ENCODE results near the gene BZW2. TPM values are rescaled to one million over a fixed set of nuclear protein-coding genes. Genes with fewer than 3 reads are reported as not detected.

Gene BZW2
- total RNA-seq, 1 experiment from 2014 or later: 78.6 TPM

DNA sequence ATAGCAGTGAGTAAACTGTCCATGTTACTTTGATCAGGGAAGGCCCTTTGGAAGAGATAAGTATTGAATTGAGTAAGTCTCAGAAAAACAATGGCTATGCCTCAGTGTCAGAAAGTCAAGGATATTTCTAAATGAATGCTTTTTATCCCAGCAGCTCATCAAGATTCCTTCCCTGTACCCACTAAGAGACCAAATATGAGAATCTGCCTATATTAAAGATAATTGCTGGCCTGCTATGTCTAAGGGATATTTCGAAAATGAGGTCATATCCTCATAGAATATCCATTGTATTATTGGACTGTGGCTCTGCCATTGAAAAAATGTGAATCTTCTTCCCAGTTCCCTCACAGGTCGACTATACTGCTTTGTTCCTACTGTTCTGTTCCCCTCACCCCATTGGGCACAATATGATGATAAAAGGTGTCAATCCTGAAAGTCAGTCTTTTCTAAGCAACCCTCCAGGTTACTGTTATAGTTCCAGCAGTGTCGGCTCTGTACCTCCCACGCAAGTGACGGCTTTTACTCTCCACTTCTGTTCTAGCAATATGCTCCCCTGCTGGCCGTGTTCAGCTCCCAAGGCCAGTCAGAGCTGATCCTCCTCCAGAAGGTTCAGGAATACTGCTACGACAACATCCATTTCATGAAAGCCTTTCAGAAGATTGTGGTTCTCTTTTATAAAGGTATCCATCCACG lies 51.7 kb downstream of the BZW2 start:
- no peaks in the 10 kb centered on the region for H3K9me3 ChIP-seq (replicated peaks)
- H3K27me3 ChIP-seq (replicated peaks): no peaks in the 10 kb centered on the region
- DNase-seq (ENCODE audit: low read depth in 1 of 2, low spot score in 2 of 2): peak in 1 of 2 experiments; percentile 35
- H3K36me3 ChIP-seq: peaks cover 57% of the 10 kb centered on the region
- H3K4me1 ChIP-seq (replicated peaks): peaks cover 13% of the 10 kb centered on the region
- H3K4me3 ChIP-seq: no peak overlapping the region
- peak overlapping the region; percentile 43 for H3K27ac ChIP-seq

DNA sequence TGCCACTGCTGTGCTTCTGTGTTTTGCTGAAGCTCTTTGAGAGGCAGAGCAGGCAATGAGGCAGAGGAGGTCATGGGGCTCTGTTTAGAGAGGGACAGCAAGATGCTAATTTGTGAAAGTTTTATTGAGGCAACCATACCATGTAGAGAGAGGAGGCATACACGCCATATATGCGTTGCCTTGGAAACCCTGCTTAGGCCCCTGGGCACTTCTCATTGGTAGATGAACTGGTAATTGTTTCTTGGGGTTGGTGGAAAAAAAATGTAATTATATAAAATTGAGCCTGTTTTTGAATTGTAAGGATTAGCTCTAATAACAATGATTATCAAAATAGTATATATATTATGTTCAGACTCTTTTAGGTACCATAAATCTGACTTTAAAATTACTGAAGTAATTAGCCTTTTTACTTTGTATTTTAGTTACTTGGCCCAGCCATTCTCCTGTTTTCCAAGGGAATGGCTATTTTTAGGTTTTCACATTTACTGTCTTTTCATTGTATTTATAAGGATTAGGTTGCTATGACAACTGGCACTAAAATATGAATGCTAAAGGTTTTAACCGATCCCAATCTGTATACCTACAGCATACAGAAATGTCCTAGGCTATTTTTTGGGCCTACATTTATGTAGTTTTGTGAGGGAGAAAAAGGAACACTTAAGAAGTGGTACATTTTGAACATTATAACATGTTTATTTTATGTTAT lies 52.4 kb downstream of the BZW2 start:
- Histone ChIP-seq H3K27ac (no peak overlapping the region; the same call in 1 of the 2 replicates), H3K36me3 (peaks cover 63% of the 10 kb centered on the region)

DNA sequence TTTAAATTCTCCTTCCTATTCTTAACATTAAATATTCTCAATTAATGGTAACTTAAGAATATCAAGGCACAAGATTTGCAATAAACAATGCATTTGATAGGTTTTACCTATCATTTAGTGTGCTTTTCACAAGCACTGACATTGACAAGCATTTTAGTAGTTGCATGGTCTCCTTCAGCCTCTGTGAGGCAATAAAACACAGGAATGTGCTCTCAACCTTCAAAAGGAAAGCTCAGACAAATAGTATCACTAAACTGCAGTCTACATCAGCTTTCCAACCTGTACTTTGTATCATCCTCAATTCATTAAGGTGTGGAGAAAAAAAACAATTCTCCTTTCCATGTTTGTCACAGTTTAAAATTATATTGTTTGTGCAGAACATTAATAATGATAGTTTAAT lies 56.5 kb downstream of the BZW2 start:
- peaks cover 6% of the 10 kb centered on the region for H3K4me1 ChIP-seq (replicated peaks)
- no peak for DNase-seq (ENCODE audit: low read depth in 1 of 2, low spot score in 2 of 2)

More for the DNA sequence above, 52.4 kb downstream of the BZW2 start:
- Histone ChIP-seq H3K27me3 (replicated peaks) (no peaks in the 10 kb centered on the region), H3K4me3 (no peak overlapping the region), H3K4me1 (replicated peaks) (peaks cover 13% of the 10 kb centered on the region), H3K9me3 (replicated peaks) (no peaks in the 10 kb centered on the region)
- DNase-seq (ENCODE audit: low read depth in 1 of 2, low spot score in 2 of 2): no peak

DNA sequence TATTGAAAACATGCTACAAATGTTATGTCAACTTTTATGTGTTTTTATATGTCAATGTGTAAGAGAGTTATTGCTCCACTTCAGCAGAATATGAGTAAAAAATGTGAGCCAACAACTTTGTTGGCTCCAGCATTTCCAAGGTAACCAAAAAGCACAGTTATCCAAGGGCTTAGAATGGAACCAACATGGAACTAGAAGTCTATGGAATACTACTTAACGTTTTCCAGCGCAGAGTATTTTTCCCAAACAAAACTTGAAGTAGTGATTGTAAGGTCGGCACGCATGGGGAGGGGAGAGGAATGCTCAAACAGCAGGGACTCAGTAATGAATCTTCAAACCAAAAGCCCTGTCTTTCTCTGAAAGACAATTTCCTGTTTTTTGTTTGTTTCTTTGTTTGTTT lies 62.5 kb downstream of the BZW2 start:
- DNase-seq (ENCODE audit: low read depth in 1 of 2, low spot score in 2 of 2): no peak
- peaks cover 49% of the 10 kb centered on the region for H3K4me1 ChIP-seq (replicated peaks)
- peak overlapping the region; percentile 90 for H3K27ac ChIP-seq
- peaks cover 21% of the 10 kb centered on the region for H3K36me3 ChIP-seq
- no peaks in the 10 kb centered on the region for H3K27me3 ChIP-seq (replicated peaks)
- no peaks in the 10 kb centered on the region for H3K9me3 ChIP-seq (replicated peaks)
- no peak overlapping the region for H3K4me3 ChIP-seq

More for the DNA sequence above, 56.5 kb downstream of the BZW2 start:
- Histone ChIP-seq H3K27ac (no peak overlapping the region), H3K9me3 (replicated peaks) (no peaks in the 10 kb centered on the region), H3K27me3 (replicated peaks) (no peaks in the 10 kb centered on the region), H3K36me3 (peaks cover 58% of the 10 kb centered on the region), H3K4me3 (no peak overlapping the region)

DNA sequence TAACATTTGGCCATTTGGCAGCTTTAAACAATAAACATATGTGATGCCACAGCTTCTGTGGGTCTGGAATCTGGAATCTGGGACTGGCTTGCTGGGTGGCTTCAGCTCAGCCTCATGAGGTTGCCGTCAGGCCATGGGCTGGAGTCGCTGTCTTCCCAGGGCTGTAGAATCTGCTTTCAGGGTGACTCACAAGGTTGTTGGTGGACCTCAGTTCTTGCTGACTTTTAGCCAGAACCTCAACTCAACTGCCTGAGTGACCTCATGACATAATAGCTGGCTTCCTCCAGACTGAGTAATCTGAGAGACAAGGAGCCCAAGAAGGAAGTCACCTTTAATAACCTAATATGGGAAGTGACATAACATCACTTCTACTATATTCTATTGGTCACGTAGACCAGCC lies 63.0 kb downstream of the BZW2 start:
- Histone ChIP-seq H3K4me3 (no peak overlapping the region), H3K27ac (peak overlapping the region; percentile 90), H3K27me3 (replicated peaks) (no peaks in the 10 kb centered on the region)

DNA sequence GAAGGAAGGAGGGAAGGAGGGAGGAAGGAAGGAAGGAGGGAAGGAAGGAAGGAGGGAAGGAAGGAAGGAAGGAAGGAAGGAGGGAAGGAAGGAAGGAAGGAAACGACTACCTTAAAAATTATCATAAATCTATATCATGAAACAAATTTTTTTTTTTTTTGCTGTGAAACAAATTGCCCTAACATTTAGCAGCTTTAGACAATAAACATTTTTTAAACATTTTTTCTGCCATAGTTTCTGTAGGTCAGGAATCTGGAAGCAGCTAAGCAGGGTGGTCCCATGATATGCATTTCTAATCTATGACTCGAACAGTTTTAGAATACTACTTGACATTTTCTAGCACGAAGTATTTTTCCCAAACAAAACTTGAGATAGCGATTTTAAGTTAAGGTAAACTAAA lies 64.7 kb downstream of the BZW2 start:
- H3K27me3 ChIP-seq (replicated peaks): no peaks in the 10 kb centered on the region
- DNase-seq (ENCODE audit: low read depth in 1 of 2, low spot score in 2 of 2): peak in 1 of 2 experiments; percentile 69

More for the DNA sequence above, 63.0 kb downstream of the BZW2 start:
- Histone ChIP-seq H3K9me3 (replicated peaks) (no peaks in the 10 kb centered on the region), H3K4me1 (replicated peaks) (peaks cover 49% of the 10 kb centered on the region), H3K36me3 (peaks cover 21% of the 10 kb centered on the region)
- DNase-seq (ENCODE audit: low read depth in 1 of 2, low spot score in 2 of 2): peak; percentile 95 to 97

DNA sequence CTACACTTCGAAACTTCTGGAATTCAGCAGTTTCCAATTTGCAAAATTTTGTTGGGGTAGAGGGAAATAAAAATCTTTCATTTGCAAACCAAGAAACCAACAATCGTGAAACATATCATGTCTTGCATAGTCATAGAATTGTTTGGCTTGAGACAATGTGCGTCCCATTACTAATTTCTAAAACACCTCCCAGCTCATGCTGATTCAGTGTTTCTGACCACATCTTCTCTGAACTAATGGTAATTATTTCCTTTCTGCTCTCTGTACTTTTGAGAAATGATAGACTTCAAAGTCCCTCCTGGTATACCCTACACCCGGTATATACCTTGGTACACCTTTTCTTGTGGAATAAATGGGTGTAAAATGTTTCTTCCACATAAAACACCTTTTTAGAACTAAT lies 65.7 kb downstream of the BZW2 start:
- H3K9me3 ChIP-seq (replicated peaks): no peaks in the 10 kb centered on the region
- peak in 1 of 2 experiments; percentile 51 for DNase-seq (ENCODE audit: low read depth in 1 of 2, low spot score in 2 of 2)
- H3K27me3 ChIP-seq (replicated peaks): no peaks in the 10 kb centered on the region
- peaks cover 49% of the 10 kb centered on the region for H3K4me1 ChIP-seq (replicated peaks)
- H3K36me3 ChIP-seq: no peaks in the 10 kb centered on the region
- peak overlapping the region; percentile 90 for H3K27ac ChIP-seq
- H3K4me3 ChIP-seq: no peak overlapping the region

More for the DNA sequence above, 64.7 kb downstream of the BZW2 start:
- Histone ChIP-seq H3K4me3 (no peak overlapping the region), H3K36me3 (peaks cover 9% of the 10 kb centered on the region), H3K27ac (peak overlapping the region; percentile 90), H3K9me3 (replicated peaks) (no peaks in the 10 kb centered on the region), H3K4me1 (replicated peaks) (peaks cover 49% of the 10 kb centered on the region)

DNA sequence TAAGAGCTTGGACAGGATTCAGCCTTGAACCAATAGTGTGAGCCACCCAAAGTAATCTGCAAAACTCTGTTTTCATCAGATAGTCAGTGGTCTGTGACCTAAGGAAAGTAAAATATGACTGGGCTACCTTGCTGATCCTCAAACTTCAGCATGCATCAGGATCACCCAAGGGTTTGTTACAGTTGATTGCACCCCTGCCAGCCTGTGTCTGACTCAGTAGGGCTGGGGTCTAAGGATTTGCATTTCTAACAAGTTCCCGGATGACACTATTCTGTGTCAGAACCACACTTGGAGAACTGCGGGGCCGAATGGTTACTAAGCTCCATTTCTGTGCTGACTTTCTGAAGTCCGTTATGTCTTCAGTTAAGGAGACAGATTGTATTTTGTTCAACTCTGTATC lies 66.9 kb downstream of the BZW2 start:
- H3K27me3 ChIP-seq (replicated peaks): no peaks in the 10 kb centered on the region
- H3K4me3 ChIP-seq: no peak overlapping the region
- H3K27ac ChIP-seq: peak overlapping the region; percentile 90; the same call in 1 of the 2 replicates
- H3K9me3 ChIP-seq (replicated peaks): no peaks in the 10 kb centered on the region
- H3K4me1 ChIP-seq (replicated peaks): peaks cover 49% of the 10 kb centered on the region
- H3K36me3 ChIP-seq: no peaks in the 10 kb centered on the region
- DNase-seq (ENCODE audit: low read depth in 1 of 2, low spot score in 2 of 2): peak in 1 of 2 experiments; percentile 28

DNA sequence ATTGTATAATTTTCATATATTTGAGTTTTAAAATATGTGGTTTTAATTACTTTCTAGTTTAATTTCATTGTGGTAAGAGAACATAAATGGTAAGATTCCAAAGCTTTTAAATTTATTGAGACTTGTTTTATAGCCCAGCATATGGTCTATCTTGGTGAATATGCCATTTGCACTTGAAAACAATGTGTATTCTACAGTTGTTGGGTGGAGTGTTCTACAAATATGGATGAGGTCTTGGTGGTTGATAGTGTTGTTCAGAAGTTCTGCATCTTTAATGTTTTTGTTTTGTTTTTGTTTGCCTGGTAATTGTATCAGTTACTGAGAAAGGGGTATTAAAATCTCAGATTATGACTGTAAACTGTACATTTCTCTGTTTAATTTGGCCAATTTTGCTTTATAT lies 69.9 kb downstream of the BZW2 start:
- Histone ChIP-seq H3K9me3 (replicated peaks) (no peaks in the 10 kb centered on the region), H3K36me3 (no peaks in the 10 kb centered on the region)
- DNase-seq (ENCODE audit: low read depth in 1 of 2, low spot score in 2 of 2): no peak

DNA sequence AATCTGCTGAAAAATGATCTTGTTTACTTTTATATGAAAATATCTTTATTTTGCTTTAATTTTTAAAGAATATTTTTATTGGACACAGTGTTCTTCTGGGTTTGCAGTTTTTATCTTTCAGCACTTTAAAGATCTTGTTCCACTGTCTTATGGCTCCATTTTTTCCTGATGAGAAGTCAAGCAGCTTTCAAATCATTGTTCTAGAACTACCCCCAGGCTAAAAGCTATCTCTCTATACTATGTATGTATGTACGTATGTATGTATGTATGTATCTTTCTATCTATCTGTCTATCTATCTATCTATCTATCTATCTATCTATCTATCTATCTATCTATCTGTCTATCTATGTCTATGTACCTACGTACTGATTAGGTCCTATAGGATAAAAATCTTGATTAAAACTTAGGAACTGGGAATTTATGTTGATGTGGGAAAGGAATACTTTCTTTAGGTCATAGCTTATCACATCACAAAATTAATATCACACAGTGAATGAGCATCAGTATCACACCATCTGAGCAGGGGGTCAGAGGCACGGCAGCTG lies 72.2 kb downstream of the BZW2 start:
- DNase-seq (ENCODE audit: low read depth in 1 of 2, low spot score in 2 of 2): no peak
- peaks cover 2% of the 10 kb centered on the region for H3K4me1 ChIP-seq (replicated peaks)
- H3K27ac ChIP-seq: no peak overlapping the region
- no peaks in the 10 kb centered on the region for H3K9me3 ChIP-seq (replicated peaks)
- H3K36me3 ChIP-seq: no peaks in the 10 kb centered on the region
- no peak overlapping the region for H3K4me3 ChIP-seq
- no peaks in the 10 kb centered on the region for H3K27me3 ChIP-seq (replicated peaks)

More for the DNA sequence above, 69.9 kb downstream of the BZW2 start:
- Histone ChIP-seq H3K4me3 (no peak overlapping the region), H3K27me3 (replicated peaks) (no peaks in the 10 kb centered on the region), H3K27ac (no peak overlapping the region), H3K4me1 (replicated peaks) (peaks cover 24% of the 10 kb centered on the region)

DNA sequence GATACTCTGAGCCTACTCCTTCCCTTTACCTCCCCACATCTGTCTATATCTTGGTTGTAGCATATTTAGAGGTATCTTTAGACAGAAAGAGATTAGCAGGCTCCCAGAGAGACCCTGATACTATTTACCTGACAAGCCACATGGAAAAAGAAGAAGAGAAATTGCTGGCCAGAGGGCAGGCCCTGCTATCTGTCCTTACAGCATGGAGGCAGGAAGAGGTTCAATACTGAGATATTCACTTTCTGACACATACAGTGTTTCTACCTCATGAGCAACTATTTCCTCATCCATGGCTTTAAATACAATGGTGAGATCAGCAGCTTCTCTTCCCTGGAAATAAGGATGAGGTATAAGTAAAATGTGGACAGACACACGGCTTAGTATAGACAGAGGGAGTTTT lies 73.7 kb downstream of the BZW2 start:
- Histone ChIP-seq H3K4me1 (replicated peaks) (no peaks in the 10 kb centered on the region), H3K27me3 (replicated peaks) (no peaks in the 10 kb centered on the region), H3K36me3 (no peaks in the 10 kb centered on the region), H3K4me3 (no peak overlapping the region), H3K9me3 (replicated peaks) (no peaks in the 10 kb centered on the region), H3K27ac (no peak overlapping the region)
- no peak for DNase-seq (ENCODE audit: low read depth in 1 of 2, low spot score in 2 of 2)

DNA sequence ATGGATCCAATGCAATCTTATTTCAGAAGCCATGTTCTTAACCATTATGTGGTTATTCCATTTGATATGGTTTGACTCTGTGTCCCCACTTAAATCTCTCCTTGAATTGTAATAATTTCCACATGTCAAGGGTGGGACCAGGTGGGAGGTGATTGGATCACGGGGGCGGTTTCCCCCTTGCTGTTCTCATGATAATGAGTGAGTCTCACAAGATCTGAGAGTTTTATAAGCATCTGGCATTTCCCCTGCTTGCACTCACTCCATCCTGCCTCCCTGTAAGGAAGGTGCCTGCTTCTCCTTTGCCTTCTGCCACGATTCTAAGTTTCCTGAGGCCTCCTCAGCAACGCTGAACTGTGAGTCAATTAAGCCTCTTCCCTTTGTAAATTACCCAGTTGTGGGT lies 75.6 kb downstream of the BZW2 start:
- no peak overlapping the region for H3K27ac ChIP-seq
- H3K4me1 ChIP-seq (replicated peaks): no peaks in the 10 kb centered on the region
- H3K4me3 ChIP-seq: no peak overlapping the region
- no peaks in the 10 kb centered on the region for H3K9me3 ChIP-seq (replicated peaks)
- no peaks in the 10 kb centered on the region for H3K36me3 ChIP-seq
- no peaks in the 10 kb centered on the region for H3K27me3 ChIP-seq (replicated peaks)
- no peak for DNase-seq (ENCODE audit: low read depth in 1 of 2, low spot score in 2 of 2)

DNA sequence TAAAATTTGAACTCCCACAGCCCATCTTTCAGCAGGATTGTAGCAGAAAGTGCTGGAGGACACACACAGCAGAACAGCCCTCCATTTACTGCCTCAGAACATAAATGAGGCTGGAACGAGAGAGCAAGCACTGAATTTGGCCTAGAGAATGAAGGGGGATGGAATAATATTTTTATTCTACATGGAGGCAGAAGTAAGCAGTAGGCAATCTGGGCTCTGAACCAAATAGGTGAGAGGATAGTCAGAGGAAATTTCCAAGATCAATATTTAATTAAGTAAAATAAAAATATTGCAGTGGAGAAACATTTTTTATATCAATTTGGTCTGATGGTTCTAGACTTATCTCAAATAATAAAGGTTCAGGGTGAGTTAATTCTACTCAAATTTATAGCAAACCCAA lies 78.4 kb downstream of the BZW2 start:
- no peaks in the 10 kb centered on the region for H3K27me3 ChIP-seq (replicated peaks)
- no peaks in the 10 kb centered on the region for H3K36me3 ChIP-seq
- no peaks in the 10 kb centered on the region for H3K9me3 ChIP-seq (replicated peaks)
- H3K27ac ChIP-seq: no peak overlapping the region
- H3K4me1 ChIP-seq (replicated peaks): no peaks in the 10 kb centered on the region
- no peak overlapping the region for H3K4me3 ChIP-seq
- DNase-seq (ENCODE audit: low read depth in 1 of 2, low spot score in 2 of 2): no peak

DNA sequence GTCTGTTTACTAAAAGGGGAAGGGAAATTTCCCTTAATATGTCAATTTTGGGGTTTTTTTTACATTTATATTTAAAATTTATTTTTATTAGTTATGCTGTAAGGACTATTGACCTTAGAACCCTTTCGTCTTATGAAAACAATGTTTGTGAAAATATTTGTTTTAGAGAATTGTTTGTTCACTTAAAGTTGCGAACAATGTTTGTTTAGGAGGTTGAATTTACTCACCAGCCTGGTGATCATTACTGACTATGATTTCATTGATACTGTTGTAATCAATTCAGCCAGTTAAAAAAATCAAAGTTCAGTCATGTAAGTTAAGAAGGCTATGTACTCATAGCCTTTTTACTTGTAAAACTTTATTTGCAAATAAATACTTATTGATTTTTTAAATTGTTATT lies 80.2 kb downstream of the BZW2 start:
- no peaks in the 10 kb centered on the region for H3K4me1 ChIP-seq (replicated peaks)
- no peaks in the 10 kb centered on the region for H3K9me3 ChIP-seq (replicated peaks)
- no peaks in the 10 kb centered on the region for H3K27me3 ChIP-seq (replicated peaks)
- no peak overlapping the region for H3K27ac ChIP-seq
- H3K36me3 ChIP-seq: no peaks in the 10 kb centered on the region
- no peak overlapping the region for H3K4me3 ChIP-seq
- no peak for DNase-seq (ENCODE audit: low read depth in 1 of 2, low spot score in 2 of 2)
